HEK293 (cell line): ENCODE results near the gene GNG12.

Experiments used
- CTCF ChIA-PET: fragments of 350-600 bp; formaldehyde crosslinking; extraction: SDS; loops from one replicate; lab custom pipeline; 2021; ENCODE audit warnings: antibody characterized with exemption; lab: Yijun Ruan, JAX
- POLR2A ChIA-PET: fragments of 300-600 bp; formaldehyde crosslinking; extraction: SDS; loops from one replicate; lab custom pipeline; 2020; ENCODE audit warnings: antibody characterized with exemption, inconsistent platforms; lab: Yijun Ruan, JAX
- H3K27ac ChIP-seq: fragments of 200-500 bp; sonication (Bioruptor generic); 2 replicates; pipeline ENCODE4 v1.5.1; 2014; ENCODE audit warnings: low read depth, low read length, control low read depth, inconsistent platforms; ENCODE audit errors: extremely low read depth
- H3K36me3 ChIP-seq, 2 experiments: fragments of 200-500 bp in 1 of 2; sonication (Bioruptor generic) in 1 of 2; 1 replicate in 1 of 2; 2 replicates in 1 of 2; pipeline ENCODE4 v1.5.1; 2014 to 2017; ENCODE audit warnings: inconsistent platforms in 2 of 2, low read length in 2 of 2; ENCODE audit not compliant: control insufficient read depth in 2 of 2, insufficient read depth in 1 of 2
- H3K4me1 ChIP-seq: fragments of 200-500 bp; sonication (Bioruptor generic); 2 replicates; pipeline ENCODE4 v1.5.1; 2014; ENCODE audit warnings: mild to moderate bottlenecking, low read length, inconsistent platforms; ENCODE audit not compliant: control insufficient read depth, insufficient read depth
- H3K4me3 ChIP-seq: 2 replicates; pipeline ENCODE4 v1.5.1; 2011; ENCODE audit warnings: low read depth, mild to moderate bottlenecking, control low read depth, low read length, moderate library complexity
- H3K9me3 ChIP-seq: fragments of 200-500 bp; sonication (Bioruptor generic); 2 replicates; pipeline ENCODE4 v1.5.1; 2014; ENCODE audit warnings: low read depth, low read length, inconsistent platforms; ENCODE audit not compliant: control insufficient read depth, insufficient read depth
- BCL11B ChIP-seq: fragments of 450-650 bp; formaldehyde crosslinking; IDR thresholded peaks from 2 replicates; pipeline ENCODE4 v1.5.1; 2016; ENCODE audit warnings: low read depth, missing biosample characterization, missing genetic modification characterization
- KLF7 ChIP-seq: fragments of 450-650 bp; formaldehyde crosslinking; IDR thresholded peaks from 2 replicates; pipeline ENCODE4 v1.5.1; 2016; ENCODE audit warnings: missing biosample characterization, missing genetic modification characterization, borderline replicate concordance
- SCRT2 ChIP-seq: fragments of 450-650 bp; formaldehyde crosslinking; IDR thresholded peaks from 2 replicates; pipeline ENCODE4 v1.5.1; 2016; ENCODE audit warnings: missing biosample characterization, missing genetic modification characterization
- ZBTB8A ChIP-seq: fragments of 450-650 bp; formaldehyde crosslinking; IDR thresholded peaks from 2 replicates; pipeline ENCODE4 v1.5.1; 2016; ENCODE audit warnings: missing biosample characterization, missing genetic modification characterization
- ZFP69B ChIP-seq: fragments of 450-650 bp; formaldehyde crosslinking; IDR thresholded peaks from 2 replicates; pipeline ENCODE4 v1.5.1; 2016; ENCODE audit warnings: missing biosample characterization, missing genetic modification characterization
- ZNF184 ChIP-seq: fragments of 450-650 bp; IDR thresholded peaks from 2 replicates; pipeline ENCODE4 v1.5.1; 2018; ENCODE audit warnings: missing biosample characterization, mild to moderate bottlenecking, missing genetic modification characterization
- ZNF24 ChIP-seq: fragments of 450-650 bp; formaldehyde crosslinking; IDR thresholded peaks from 2 replicates; pipeline ENCODE4 v1.5.1; 2016; ENCODE audit warnings: missing biosample characterization, missing genetic modification characterization
- ZNF248 ChIP-seq: fragments of 450-650 bp; formaldehyde crosslinking; IDR thresholded peaks from 2 replicates; pipeline ENCODE4 v1.5.1; 2017; ENCODE audit warnings: missing biosample characterization, missing genetic modification characterization
- ZNF341 ChIP-seq: fragments of 450-650 bp; formaldehyde crosslinking; IDR thresholded peaks from 2 replicates; pipeline ENCODE4; 2016; ENCODE audit warnings: low read depth, missing biosample characterization, missing genetic modification characterization
- ZNF433 ChIP-seq: fragments of 450-650 bp; formaldehyde crosslinking; IDR thresholded peaks from 2 replicates; pipeline ENCODE4 v1.5.1; 2016; ENCODE audit warnings: missing biosample characterization, missing genetic modification characterization, low read depth
- ZNF549 ChIP-seq: fragments of 450-650 bp; IDR thresholded peaks from 2 replicates; pipeline ENCODE4 v1.5.1; 2018; ENCODE audit warnings: missing biosample characterization, missing genetic modification characterization, mild to moderate bottlenecking, inconsistent platforms, moderate library complexity
- ZNF585B ChIP-seq: fragments of 450-650 bp; formaldehyde crosslinking; IDR thresholded peaks from 2 replicates; pipeline ENCODE4 v1.5.1; 2016; ENCODE audit warnings: missing biosample characterization, missing genetic modification characterization
- ZNF654 ChIP-seq: fragments of 450-650 bp; formaldehyde crosslinking; IDR thresholded peaks from 2 replicates; pipeline ENCODE4 v1.5.1; 2016; ENCODE audit warnings: low read depth, missing biosample characterization, missing genetic modification characterization
- ZSCAN16 ChIP-seq: fragments of 450-650 bp; formaldehyde crosslinking; IDR thresholded peaks from 2 replicates; pipeline ENCODE4 v1.5.1; 2016; ENCODE audit warnings: missing biosample characterization, missing genetic modification characterization
- TF ChIP-seq, protein P1 (sequence below): fragments of 450-650 bp; formaldehyde crosslinking; IDR thresholded peaks from 2 replicates; pipeline ENCODE4 v1.5.1; 2017; ENCODE audit warnings: missing biosample characterization, missing genetic modification characterization
- TF ChIP-seq, protein P2 (sequence below): fragments of 450-650 bp; formaldehyde crosslinking; conservative IDR thresholded peaks from 2 replicates; pipeline ENCODE4 v1.5.1; 2016; ENCODE audit warnings: low read depth, missing biosample characterization, missing genetic modification characterization
- TF ChIP-seq, protein P3 (sequence below): fragments of 450-650 bp; formaldehyde crosslinking; IDR thresholded peaks from 2 replicates; pipeline ENCODE4 v1.5.1; 2016; ENCODE audit warnings: missing biosample characterization, missing genetic modification characterization, borderline replicate concordance
- TF ChIP-seq, protein P4 (sequence below): sonication (generic); formaldehyde crosslinking; IDR thresholded peaks from 2 replicates; pipeline ENCODE4 v1.8.1; 2022; ENCODE audit warnings: mild to moderate bottlenecking, moderate library complexity, missing genetic modification reagents
- TF ChIP-seq, protein P5 (sequence below): fragments of 450-650 bp; formaldehyde crosslinking; IDR thresholded peaks from 2 replicates; pipeline ENCODE4 v1.5.1; 2016; ENCODE audit warnings: missing biosample characterization, missing genetic modification characterization, borderline replicate concordance
- TF ChIP-seq, protein P6 (sequence below): fragments of 450-650 bp; formaldehyde crosslinking; IDR thresholded peaks from 2 replicates; pipeline ENCODE4 v1.5.1; 2016; ENCODE audit warnings: missing biosample characterization, missing genetic modification characterization, low read depth

The GNG12 gene

DNA sequence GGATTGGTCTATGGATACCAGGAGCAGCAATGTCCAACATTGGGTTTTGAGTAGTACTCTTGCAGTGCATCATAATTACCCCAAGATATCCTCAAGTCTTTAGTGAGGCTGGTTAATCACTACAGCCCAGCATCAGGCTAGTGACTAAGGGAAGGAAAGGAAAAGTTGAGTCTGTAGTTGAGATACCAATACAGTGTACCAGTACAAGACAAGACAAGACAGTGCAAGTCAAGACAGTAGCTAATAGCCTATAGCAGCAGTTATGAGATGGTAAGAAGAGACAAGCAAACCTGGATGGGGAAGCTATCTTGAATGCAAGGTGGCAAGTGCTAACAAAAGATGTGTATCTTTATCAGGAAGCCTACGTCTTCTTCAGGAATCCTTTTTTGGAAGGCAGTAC, 13.3 kb upstream of the GNG12 start:
- CTCF ChIA-PET, result interaction anchor here (0.6 to 1.5 kb wide), 7 partner anchors 80 to 624 kb away, joined by 3 to 5 read pairs (median 3); no protein-coding TSS in a partner anchor
- Histone ChIP-seq H3K9me3 (no peaks in the 10 kb centered on the region), H3K36me3 (no peaks in the 10 kb centered on the region), H3K4me1 (peaks cover 8% of the 10 kb centered on the region), H3K4me3 (no peak overlapping the region), H3K27ac (no peak overlapping the region)
- TF ChIP-seq BCL11B (tag by site-specific recombination), result no peak
- no peak for TF ChIP-seq ZNF549 (tag by site-specific recombination)
- TF ChIP-seq ZNF585B (tag by site-specific recombination), result no peak
- TF ChIP-seq ZSCAN16 (tag by site-specific recombination), result no peak
- TF ChIP-seq, protein P1, sequence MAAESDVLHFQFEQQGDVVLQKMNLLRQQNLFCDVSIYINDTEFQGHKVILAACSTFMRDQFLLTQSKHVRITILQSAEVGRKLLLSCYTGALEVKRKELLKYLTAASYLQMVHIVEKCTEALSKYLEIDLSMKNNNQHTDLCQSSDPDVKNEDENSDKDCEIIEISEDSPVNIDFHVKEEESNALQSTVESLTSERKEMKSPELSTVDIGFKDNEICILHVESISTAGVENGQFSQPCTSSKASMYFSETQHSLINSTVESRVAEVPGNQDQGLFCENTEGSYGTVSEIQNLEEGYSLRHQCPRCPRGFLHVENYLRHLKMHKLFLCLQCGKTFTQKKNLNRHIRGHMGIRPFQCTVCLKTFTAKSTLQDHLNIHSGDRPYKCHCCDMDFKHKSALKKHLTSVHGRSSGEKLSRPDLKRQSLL (tag by site-specific recombination), result no peak
- no peak for TF ChIP-seq ZNF433 (tag by site-specific recombination)
- TF ChIP-seq ZNF341, result no peak
- TF ChIP-seq, protein P2, sequence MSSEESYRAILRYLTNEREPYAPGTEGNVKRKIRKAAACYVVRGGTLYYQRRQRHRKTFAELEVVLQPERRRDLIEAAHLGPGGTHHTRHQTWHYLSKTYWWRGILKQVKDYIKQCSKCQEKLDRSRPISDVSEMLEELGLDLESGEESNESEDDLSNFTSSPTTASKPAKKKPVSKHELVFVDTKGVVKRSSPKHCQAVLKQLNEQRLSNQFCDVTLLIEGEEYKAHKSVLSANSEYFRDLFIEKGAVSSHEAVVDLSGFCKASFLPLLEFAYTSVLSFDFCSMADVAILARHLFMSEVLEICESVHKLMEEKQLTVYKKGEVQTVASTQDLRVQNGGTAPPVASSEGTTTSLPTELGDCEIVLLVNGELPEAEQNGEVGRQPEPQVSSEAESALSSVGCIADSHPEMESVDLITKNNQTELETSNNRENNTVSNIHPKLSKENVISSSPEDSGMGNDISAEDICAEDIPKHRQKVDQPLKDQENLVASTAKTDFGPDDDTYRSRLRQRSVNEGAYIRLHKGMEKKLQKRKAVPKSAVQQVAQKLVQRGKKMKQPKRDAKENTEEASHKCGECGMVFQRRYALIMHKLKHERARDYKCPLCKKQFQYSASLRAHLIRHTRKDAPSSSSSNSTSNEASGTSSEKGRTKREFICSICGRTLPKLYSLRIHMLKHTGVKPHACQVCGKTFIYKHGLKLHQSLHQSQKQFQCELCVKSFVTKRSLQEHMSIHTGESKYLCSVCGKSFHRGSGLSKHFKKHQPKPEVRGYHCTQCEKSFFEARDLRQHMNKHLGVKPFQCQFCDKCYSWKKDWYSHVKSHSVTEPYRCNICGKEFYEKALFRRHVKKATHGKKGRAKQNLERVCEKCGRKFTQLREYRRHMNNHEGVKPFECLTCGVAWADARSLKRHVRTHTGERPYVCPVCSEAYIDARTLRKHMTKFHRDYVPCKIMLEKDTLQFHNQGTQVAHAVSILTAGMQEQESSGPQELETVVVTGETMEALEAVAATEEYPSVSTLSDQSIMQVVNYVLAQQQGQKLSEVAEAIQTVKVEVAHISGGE (tag by site-specific recombination), result no peak
- TF ChIP-seq ZNF654, result no peak
- TF ChIP-seq, all 188 proteins: peak for 0
- POLR2A ChIA-PET, result no interaction called here

DNA sequence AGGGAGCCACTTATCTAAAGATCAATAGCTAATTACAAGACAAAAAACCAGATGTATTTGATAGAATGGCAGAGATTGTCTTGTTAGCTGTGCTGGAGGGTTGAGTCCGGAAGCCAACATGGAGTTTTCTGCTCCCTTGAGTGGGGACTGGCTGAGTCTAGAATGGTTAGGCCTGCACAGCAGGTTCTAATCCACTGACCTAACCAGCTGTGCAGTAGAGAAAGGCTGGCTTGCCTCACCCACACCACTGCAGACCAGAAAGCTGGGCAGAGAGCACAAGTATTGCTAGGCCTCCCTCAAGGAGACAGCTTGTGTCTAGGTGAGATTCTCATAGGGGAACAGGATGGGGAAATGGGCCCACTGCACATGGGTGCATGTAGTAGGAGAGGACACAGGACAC, 11.7 kb upstream of the GNG12 start:
- ChIA-PET POLR2A (no interaction called here), CTCF (interaction anchor here (0.8 to 3.4 kb wide), 5 partner anchors 9 to 501 kb away, joined by 3 to 18 read pairs (median 3); no protein-coding TSS in a partner anchor)
- H3K27ac ChIP-seq, result no peak overlapping the region
- TF ChIP-seq ZFP69B (tag by site-specific recombination) (no peak), ZNF248 (no peak), SCRT2 (no peak), ZBTB8A (tag by site-specific recombination) (no peak), ZNF184 (tag by site-specific recombination) (no peak), KLF7 (no peak), ZNF549 (tag by site-specific recombination) (no peak), ZNF24 (tag by site-specific recombination) (no peak)
- TF ChIP-seq, protein P3, sequence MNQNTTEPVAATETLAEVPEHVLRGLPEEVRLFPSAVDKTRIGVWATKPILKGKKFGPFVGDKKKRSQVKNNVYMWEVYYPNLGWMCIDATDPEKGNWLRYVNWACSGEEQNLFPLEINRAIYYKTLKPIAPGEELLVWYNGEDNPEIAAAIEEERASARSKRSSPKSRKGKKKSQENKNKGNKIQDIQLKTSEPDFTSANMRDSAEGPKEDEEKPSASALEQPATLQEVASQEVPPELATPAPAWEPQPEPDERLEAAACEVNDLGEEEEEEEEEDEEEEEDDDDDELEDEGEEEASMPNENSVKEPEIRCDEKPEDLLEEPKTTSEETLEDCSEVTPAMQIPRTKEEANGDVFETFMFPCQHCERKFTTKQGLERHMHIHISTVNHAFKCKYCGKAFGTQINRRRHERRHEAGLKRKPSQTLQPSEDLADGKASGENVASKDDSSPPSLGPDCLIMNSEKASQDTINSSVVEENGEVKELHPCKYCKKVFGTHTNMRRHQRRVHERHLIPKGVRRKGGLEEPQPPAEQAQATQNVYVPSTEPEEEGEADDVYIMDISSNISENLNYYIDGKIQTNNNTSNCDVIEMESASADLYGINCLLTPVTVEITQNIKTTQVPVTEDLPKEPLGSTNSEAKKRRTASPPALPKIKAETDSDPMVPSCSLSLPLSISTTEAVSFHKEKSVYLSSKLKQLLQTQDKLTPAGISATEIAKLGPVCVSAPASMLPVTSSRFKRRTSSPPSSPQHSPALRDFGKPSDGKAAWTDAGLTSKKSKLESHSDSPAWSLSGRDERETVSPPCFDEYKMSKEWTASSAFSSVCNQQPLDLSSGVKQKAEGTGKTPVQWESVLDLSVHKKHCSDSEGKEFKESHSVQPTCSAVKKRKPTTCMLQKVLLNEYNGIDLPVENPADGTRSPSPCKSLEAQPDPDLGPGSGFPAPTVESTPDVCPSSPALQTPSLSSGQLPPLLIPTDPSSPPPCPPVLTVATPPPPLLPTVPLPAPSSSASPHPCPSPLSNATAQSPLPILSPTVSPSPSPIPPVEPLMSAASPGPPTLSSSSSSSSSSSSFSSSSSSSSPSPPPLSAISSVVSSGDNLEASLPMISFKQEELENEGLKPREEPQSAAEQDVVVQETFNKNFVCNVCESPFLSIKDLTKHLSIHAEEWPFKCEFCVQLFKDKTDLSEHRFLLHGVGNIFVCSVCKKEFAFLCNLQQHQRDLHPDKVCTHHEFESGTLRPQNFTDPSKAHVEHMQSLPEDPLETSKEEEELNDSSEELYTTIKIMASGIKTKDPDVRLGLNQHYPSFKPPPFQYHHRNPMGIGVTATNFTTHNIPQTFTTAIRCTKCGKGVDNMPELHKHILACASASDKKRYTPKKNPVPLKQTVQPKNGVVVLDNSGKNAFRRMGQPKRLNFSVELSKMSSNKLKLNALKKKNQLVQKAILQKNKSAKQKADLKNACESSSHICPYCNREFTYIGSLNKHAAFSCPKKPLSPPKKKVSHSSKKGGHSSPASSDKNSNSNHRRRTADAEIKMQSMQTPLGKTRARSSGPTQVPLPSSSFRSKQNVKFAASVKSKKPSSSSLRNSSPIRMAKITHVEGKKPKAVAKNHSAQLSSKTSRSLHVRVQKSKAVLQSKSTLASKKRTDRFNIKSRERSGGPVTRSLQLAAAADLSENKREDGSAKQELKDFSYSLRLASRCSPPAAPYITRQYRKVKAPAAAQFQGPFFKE (tag by site-specific recombination), result no peak
- TF ChIP-seq, protein P4, sequence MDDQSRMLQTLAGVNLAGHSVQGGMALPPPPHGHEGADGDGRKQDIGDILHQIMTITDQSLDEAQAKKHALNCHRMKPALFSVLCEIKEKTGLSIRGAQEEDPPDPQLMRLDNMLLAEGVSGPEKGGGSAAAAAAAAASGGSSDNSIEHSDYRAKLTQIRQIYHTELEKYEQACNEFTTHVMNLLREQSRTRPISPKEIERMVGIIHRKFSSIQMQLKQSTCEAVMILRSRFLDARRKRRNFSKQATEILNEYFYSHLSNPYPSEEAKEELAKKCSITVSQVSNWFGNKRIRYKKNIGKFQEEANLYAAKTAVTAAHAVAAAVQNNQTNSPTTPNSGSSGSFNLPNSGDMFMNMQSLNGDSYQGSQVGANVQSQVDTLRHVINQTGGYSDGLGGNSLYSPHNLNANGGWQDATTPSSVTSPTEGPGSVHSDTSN (CRISPR knock-in tag), result no peak
- TF ChIP-seq, protein P5, sequence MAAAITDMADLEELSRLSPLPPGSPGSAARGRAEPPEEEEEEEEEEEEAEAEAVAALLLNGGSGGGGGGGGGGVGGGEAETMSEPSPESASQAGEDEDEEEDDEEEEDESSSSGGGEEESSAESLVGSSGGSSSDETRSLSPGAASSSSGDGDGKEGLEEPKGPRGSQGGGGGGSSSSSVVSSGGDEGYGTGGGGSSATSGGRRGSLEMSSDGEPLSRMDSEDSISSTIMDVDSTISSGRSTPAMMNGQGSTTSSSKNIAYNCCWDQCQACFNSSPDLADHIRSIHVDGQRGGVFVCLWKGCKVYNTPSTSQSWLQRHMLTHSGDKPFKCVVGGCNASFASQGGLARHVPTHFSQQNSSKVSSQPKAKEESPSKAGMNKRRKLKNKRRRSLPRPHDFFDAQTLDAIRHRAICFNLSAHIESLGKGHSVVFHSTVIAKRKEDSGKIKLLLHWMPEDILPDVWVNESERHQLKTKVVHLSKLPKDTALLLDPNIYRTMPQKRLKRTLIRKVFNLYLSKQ (tag by site-specific recombination), result no peak
- TF ChIP-seq, protein P6, sequence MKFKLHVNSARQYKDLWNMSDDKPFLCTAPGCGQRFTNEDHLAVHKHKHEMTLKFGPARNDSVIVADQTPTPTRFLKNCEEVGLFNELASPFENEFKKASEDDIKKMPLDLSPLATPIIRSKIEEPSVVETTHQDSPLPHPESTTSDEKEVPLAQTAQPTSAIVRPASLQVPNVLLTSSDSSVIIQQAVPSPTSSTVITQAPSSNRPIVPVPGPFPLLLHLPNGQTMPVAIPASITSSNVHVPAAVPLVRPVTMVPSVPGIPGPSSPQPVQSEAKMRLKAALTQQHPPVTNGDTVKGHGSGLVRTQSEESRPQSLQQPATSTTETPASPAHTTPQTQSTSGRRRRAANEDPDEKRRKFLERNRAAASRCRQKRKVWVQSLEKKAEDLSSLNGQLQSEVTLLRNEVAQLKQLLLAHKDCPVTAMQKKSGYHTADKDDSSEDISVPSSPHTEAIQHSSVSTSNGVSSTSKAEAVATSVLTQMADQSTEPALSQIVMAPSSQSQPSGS (tag by site-specific recombination), result no peak

More for the DNA sequence above, 11.7 kb upstream of the GNG12 start:
- H3K9me3 ChIP-seq, result no peaks in the 10 kb centered on the region
- H3K4me3 ChIP-seq, result no peak overlapping the region
- H3K4me1 ChIP-seq, result no peaks in the 10 kb centered on the region
- no peaks in the 10 kb centered on the region for H3K36me3 ChIP-seq
